ENCODE results near the gene SYNPO.

- no peak for TF ChIP-seq MYC (IDR thresholded peaks at IDR 0.05; ENCODE audit: borderline replicate concordance, low read length)
- no peak for TF ChIP-seq POLR2AphosphoS2 (conservative IDR thresholded peaks at IDR 0.05; ENCODE audit: low read length)
- no peak for TF ChIP-seq EHMT2 (IDR thresholded peaks at IDR 0.05; ENCODE audit: low read depth)
- no peak for TF ChIP-seq CTCF (IDR thresholded peaks at IDR 0.05)
- TF ChIP-seq BHLHE40 (IDR thresholded peaks at IDR 0.05; ENCODE audit: low read depth, low read length) = no peak
- no peak for TF ChIP-seq ESRRA (IDR thresholded peaks at IDR 0.05; ENCODE audit: borderline replicate concordance, low read length)
- TF ChIP-seq POLR2A (IDR thresholded peaks at IDR 0.05; ENCODE audit: low read length) = no peak
- TF ChIP-seq CHD4 (IDR thresholded peaks at IDR 0.05; ENCODE audit: borderline replicate concordance) = no peak
These were observed 54.2 kb downstream of the SYNPO start for GRCh38 chr5:150694612-150695011.
